Ascending aorta (tissue), 2 donors: ENCODE results near the gene LOXL3. TPM values are rescaled to one million over a fixed set of nuclear protein-coding genes. Genes with fewer than 3 reads are reported as not detected.

ENCODE experiments used
- DNase-seq, 2 donors: peaks; one replicate each; pipeline ENCODE4 v3.0.0-alpha.2; 2019; ENCODE audit warnings: low spot score in 2 of 2
- H3K27ac ChIP-seq, 2 donors: fragments of 200-600 bp; sonication (generic); one replicate each; pipeline ENCODE4 v1.5.1; 2016 to 2017; ENCODE audit warnings: mild to moderate bottlenecking in 1 of 2
- H3K27me3 ChIP-seq: fragments of 200-600 bp; sonication (generic); one replicate; pipeline ENCODE4 v1.5.1; 2017
- H3K36me3 ChIP-seq, 2 donors: fragments of 200-600 bp; sonication (generic); one replicate each; pipeline ENCODE4 v1.5.1; 2016
- H3K4me1 ChIP-seq, 2 donors: fragments of 200-600 bp; sonication (generic); one replicate each; pipeline ENCODE4 v1.5.1; 2016 to 2017; ENCODE audit warnings: mild to moderate bottlenecking in 1 of 2
- H3K4me3 ChIP-seq, 2 donors: fragments of 200-600 bp; sonication (generic); one replicate each; pipeline ENCODE4 v1.5.1; 2016 to 2017; ENCODE audit warnings: mild to moderate bottlenecking in 1 of 2
- H3K9me3 ChIP-seq, 2 donors: fragments of 200-600 bp; sonication (generic); one replicate each; pipeline ENCODE4 v1.5.1; 2016
- intact Hi-C: fragments of 100-400 bp; cut with DNase I; formaldehyde crosslinking; loops from one replicate; pipeline ENCODE4 v1.15.1; 2023
- total RNA-seq: library from RNA; depleted of rRNA; stranded (reverse); fragments of >200 nt; gene quantifications from one replicate; pipeline ENCODE4 v1.1.0, GENCODE V29; 2016
- TF ChIP-seq, protein P1 (sequence below), 3 experiments: fragments of 200-600 bp in 2 of 3; fragments of 450-650 bp in 1 of 3; sonication (generic) in 2 of 3; IDR thresholded peaks; one replicate each; pipeline ENCODE4 v1.5.1; 2016 to 2019; ENCODE audit warnings: antibody characterized with exemption in 3 of 3, mild to moderate bottlenecking in 1 of 3, moderate library complexity in 1 of 3

The LOXL3 gene
- total RNA-seq, 1 donor from 2014 or later = 19.8 TPM

DNA sequence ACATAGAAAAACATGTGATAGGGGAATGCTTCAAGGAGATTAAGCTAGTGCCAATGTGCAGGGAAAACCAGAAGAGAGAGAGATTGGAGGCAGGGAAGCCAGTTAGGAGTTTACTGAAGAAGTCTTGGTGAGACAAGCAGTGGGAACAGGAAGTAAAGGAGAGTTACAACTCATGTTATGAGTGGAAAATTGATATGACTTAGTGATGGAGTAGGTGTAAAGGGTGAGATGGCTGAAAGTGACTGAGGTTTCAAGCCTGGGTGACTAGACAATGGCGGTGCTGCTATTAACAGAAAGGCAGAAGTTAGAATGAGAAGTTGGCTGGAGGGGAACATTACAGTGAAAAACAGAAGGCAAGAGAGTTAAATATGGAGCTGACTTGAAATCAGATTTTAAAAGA, 17.3 kb upstream of the LOXL3 start:
- Histone ChIP-seq H3K4me1 (peaks cover 0 to 14% of the 10 kb centered on the region in 2 donors), H3K4me3 (no peak overlapping the region), H3K9me3 (no peaks in the 10 kb centered on the region), H3K27me3 (no peaks in the 10 kb centered on the region), H3K27ac (no peak overlapping the region), H3K36me3 (no peaks in the 10 kb centered on the region)
- TF ChIP-seq, protein P1, sequence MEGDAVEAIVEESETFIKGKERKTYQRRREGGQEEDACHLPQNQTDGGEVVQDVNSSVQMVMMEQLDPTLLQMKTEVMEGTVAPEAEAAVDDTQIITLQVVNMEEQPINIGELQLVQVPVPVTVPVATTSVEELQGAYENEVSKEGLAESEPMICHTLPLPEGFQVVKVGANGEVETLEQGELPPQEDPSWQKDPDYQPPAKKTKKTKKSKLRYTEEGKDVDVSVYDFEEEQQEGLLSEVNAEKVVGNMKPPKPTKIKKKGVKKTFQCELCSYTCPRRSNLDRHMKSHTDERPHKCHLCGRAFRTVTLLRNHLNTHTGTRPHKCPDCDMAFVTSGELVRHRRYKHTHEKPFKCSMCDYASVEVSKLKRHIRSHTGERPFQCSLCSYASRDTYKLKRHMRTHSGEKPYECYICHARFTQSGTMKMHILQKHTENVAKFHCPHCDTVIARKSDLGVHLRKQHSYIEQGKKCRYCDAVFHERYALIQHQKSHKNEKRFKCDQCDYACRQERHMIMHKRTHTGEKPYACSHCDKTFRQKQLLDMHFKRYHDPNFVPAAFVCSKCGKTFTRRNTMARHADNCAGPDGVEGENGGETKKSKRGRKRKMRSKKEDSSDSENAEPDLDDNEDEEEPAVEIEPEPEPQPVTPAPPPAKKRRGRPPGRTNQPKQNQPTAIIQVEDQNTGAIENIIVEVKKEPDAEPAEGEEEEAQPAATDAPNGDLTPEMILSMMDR (IDR thresholded peaks at IDR 0.05) = no peak
- intact Hi-C loops = no loop called here
- DNase-seq = no peak

DNA sequence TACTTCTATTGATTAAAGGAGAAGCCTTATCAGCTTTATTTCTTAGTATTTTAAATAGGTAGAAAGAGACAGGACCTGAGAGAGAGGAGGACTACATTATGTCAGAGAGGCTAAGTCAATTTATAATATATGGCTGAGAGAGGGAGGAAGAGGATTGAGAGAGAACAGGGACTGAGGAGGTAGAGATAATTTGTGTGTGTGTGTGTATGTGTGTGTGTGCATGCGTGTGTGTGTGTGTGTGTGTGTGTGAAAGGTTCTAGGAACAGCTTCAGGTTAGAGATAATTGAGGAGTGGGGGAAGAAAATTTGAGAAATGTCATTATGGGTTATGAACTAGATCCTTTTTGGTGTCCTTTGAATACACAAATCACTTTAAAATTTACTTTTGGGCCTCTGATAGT, 15.9 kb upstream of the LOXL3 start:
- Histone ChIP-seq H3K4me3 (no peak overlapping the region), H3K9me3 (no peaks in the 10 kb centered on the region), H3K36me3 (no peaks in the 10 kb centered on the region), H3K27me3 (no peaks in the 10 kb centered on the region), H3K27ac (no peak overlapping the region), H3K4me1 (peaks cover 0 to 14% of the 10 kb centered on the region in 2 donors)
- TF ChIP-seq, protein P1 (IDR thresholded peaks at IDR 0.05) = no peak
- no peak for DNase-seq
- intact Hi-C loops = loop anchor here (2.0 kb wide), 1 partner anchor 21 kb away; no protein-coding TSS in a partner anchor

DNA sequence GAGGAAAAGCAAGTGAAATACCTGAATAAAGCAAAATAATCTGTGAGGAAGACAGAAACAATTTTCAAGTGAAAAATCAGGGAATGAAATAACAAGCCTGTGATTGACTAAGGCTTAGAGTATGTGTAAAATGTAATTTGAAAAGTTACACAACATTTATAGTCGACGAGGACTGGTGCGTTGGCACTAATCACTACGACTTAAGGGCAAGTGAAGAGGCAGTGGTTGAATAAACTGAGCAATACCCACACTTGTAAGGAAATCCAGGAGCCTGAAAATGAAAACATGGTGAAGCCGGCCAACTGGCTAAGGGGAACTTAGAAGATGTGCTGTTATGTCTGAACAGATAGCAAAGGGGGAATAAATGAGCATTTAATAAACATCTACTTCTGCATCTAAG, 14.1 kb upstream of the LOXL3 start:
- Histone ChIP-seq H3K9me3 (no peaks in the 10 kb centered on the region), H3K27me3 (no peaks in the 10 kb centered on the region), H3K4me1 (peaks cover 0 to 14% of the 10 kb centered on the region in 2 donors), H3K4me3 (no peak overlapping the region), H3K27ac (no peak overlapping the region), H3K36me3 (no peaks in the 10 kb centered on the region)
- no peak for DNase-seq
- intact Hi-C loops = loop anchor here (2.0 kb wide), 1 partner anchor 19 kb away; no protein-coding TSS in a partner anchor
- TF ChIP-seq, protein P1 (IDR thresholded peaks at IDR 0.05) = no peak

DNA sequence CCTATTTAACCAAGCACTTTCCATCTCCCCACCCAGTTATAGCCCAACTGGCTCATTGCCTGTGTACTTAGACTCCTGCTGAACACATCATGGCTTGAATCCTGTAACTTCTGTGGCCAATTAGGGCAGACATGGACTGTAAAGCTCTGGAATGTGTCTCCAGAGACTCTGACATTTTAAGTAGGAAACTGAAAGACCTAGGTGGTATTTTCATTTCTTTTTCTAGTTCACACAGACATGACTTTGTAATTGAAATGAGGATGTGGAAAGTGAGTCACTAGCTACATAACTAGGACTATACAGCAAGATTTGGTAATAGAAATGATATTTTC, 13.0 kb upstream of the LOXL3 start:
- intact Hi-C loops = no loop called here
- TF ChIP-seq, protein P1 (IDR thresholded peaks at IDR 0.05) = no peak
- Histone ChIP-seq H3K36me3 (no peaks in the 10 kb centered on the region), H3K9me3 (no peaks in the 10 kb centered on the region), H3K4me1 (peaks cover 0 to 14% of the 10 kb centered on the region in 2 donors), H3K27ac (no peak overlapping the region), H3K4me3 (no peak overlapping the region), H3K27me3 (no peaks in the 10 kb centered on the region)
- no peak for DNase-seq

DNA sequence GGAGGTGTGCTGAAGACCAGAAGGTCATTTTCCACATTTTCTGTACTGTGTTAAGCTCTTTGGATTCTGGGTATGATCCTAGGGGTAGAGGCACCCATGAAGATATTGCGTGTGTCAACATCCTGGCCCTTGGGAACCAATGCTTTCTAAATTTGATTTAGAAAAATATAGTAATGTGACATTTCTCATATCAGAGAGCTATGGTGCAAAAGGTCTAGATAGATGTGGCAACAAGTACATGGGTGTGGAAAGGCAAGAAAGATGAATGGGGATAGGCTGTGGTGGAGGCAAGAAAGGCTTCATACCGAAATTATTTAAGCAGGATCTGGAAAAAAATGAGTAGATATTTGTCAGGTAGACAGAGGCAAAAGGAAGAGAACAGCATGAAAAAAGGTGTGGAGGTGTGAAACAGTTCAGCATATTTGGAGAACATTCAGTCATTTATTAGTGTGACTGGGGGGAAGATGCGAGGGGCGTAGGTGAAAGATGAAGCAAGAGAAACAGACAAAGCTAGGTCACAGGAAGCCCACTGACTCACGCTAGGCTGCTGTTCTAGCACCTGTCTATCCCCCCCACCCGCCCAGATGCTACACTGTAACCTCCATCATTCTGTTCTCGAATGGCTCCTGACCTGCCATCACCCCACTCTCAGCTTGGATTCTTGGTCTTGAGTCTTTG, 12.5 kb upstream of the LOXL3 start:
- Histone ChIP-seq H3K4me3 (no peak overlapping the region), H3K36me3 (no peaks in the 10 kb centered on the region), H3K9me3 (no peaks in the 10 kb centered on the region), H3K27ac (no peak overlapping the region), H3K4me1 (peaks cover 0 to 14% of the 10 kb centered on the region in 2 donors), H3K27me3 (no peaks in the 10 kb centered on the region)
- DNase-seq = no peak
- TF ChIP-seq, protein P1 (IDR thresholded peaks at IDR 0.05) = no peak
- intact Hi-C loops = no loop called here
